IMR-90 (cell line): ENCODE results near the gene P2RY14.

Experiments
- CEBPB ChIP-seq: IDR thresholded peaks from 2 replicates; pipeline ENCODE4 v1.6.1; 2012; ENCODE audit warnings: low read depth, low read length, improper control_type of control experiment
- POLR2A ChIP-seq: IDR thresholded peaks from 2 replicates; pipeline ENCODE4 v1.6.1; 2012; ENCODE audit warnings: mild to moderate bottlenecking, low read depth, low read length
- RCOR1 ChIP-seq: IDR thresholded peaks from 2 replicates; pipeline ENCODE4 v1.6.1; 2012; ENCODE audit warnings: mild to moderate bottlenecking, low read length, improper control_type of control experiment; ENCODE audit not compliant: insufficient replicate concordance
- USF2 ChIP-seq: fragments of 150-350 bp; IDR thresholded peaks from 2 replicates; pipeline ENCODE4 v1.6.1; 2017; ENCODE audit warnings: mild to moderate bottlenecking, antibody characterized with exemption, low read length, low read depth
- TF ChIP-seq, protein P1 (sequence below): conservative IDR thresholded peaks from 2 replicates; pipeline ENCODE4 v1.5.1; 2012; ENCODE audit warnings: mild to moderate bottlenecking, low read depth, low read length, improper control_type of control experiment

GRCh38 chr3:151319628-151320027 is 41.3 kb upstream of the P2RY14 start:
- TF ChIP-seq CEBPB (no peak), USF2 (no peak), POLR2A (no peak), RCOR1 (no peak)
- TF ChIP-seq, protein P1, sequence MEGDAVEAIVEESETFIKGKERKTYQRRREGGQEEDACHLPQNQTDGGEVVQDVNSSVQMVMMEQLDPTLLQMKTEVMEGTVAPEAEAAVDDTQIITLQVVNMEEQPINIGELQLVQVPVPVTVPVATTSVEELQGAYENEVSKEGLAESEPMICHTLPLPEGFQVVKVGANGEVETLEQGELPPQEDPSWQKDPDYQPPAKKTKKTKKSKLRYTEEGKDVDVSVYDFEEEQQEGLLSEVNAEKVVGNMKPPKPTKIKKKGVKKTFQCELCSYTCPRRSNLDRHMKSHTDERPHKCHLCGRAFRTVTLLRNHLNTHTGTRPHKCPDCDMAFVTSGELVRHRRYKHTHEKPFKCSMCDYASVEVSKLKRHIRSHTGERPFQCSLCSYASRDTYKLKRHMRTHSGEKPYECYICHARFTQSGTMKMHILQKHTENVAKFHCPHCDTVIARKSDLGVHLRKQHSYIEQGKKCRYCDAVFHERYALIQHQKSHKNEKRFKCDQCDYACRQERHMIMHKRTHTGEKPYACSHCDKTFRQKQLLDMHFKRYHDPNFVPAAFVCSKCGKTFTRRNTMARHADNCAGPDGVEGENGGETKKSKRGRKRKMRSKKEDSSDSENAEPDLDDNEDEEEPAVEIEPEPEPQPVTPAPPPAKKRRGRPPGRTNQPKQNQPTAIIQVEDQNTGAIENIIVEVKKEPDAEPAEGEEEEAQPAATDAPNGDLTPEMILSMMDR = no peak
